ACHN (cell line): ENCODE data around the gene RAB3B.
"Not testable (repeated sequence)": the region's sequence is repeated elsewhere in the genome, so short reads cannot be mapped to it uniquely, and the experiment has no call there.

Source experiments
- DNase-seq: peaks from one replicate; pipeline ENCODE4 v3.0.0-alpha.2; 2015
- in situ Hi-C: cut with HindIII; loops from 2 replicates; pipeline ENCODE4 v1.10.0; 2017; ENCODE audit warnings: low sequenced_read_pairs, low pct_ligation_motif_present, low pct_unique_long_range_greater_than_20kb

RAB3B gene

GRCh38 chr1:51998701-51999100, 8.2 kb upstream of the RAB3B start:
- no peak for DNase-seq
- in situ Hi-C loops, result no loop called here

GRCh38 chr1:51997974-51998382, 7.5 kb upstream of the RAB3B start:
- in situ Hi-C loops, result no loop called here
- no peak for DNase-seq

- DNase-seq, result no peak
Measured at GRCh38 chr1:51989582-51990477, 670 bp downstream of the RAB3B start.

GRCh38 chr1:51988254-51988653, 2.2 kb downstream of the RAB3B start:
- DNase-seq, result no peak
- in situ Hi-C loops, result no loop called here

More at GRCh38 chr1:51989582-51990477, 670 bp downstream of the RAB3B start:
- in situ Hi-C loops, result no loop called here

- DNase-seq, result no peak
- in situ Hi-C loops, result no loop called here
Measured at GRCh38 chr1:51986718-51987117, 3.8 kb downstream of the RAB3B start.

GRCh38 chr1:51982161-51982560, 8.3 kb downstream of the RAB3B start:
- in situ Hi-C loops, result no loop called here
- DNase-seq, result no peak

GRCh38 chr1:51981555-51981954, 8.9 kb downstream of the RAB3B start:
- in situ Hi-C loops, result no loop called here
- no peak for DNase-seq

- DNase-seq, result no peak
- in situ Hi-C loops, result no loop called here
Measured at GRCh38 chr1:51978099-51978498, 12.4 kb downstream of the RAB3B start.

- DNase-seq, result no peak
- in situ Hi-C loops, result no loop called here
Measured at GRCh38 chr1:51976846-51977602, 13.5 kb downstream of the RAB3B start.

- DNase-seq, result no peak
- in situ Hi-C loops, result no loop called here
Measured at GRCh38 chr1:51973587-51974474, 16.7 kb downstream of the RAB3B start.

- in situ Hi-C loops, result no loop called here
- peak; percentile 28 for DNase-seq
Measured at GRCh38 chr1:51969038-51969705, 21.3 kb downstream of the RAB3B start.

- no peak for DNase-seq
- in situ Hi-C loops, result no loop called here
Measured at GRCh38 chr1:51968632-51969031, 21.9 kb downstream of the RAB3B start.

GRCh38 chr1:51967213-51967791, 23.2 kb downstream of the RAB3B start:
- in situ Hi-C loops, result not testable (repeated sequence)

GRCh38 chr1:51966559-51966958, 23.9 kb downstream of the RAB3B start:
- no peak for DNase-seq
- in situ Hi-C loops, result no loop called here

More at GRCh38 chr1:51967213-51967791, 23.2 kb downstream of the RAB3B start:
- DNase-seq, result not testable (repeated sequence)

- in situ Hi-C loops, result no loop called here
Measured at GRCh38 chr1:51964309-51964696, 26.2 kb downstream of the RAB3B start.

GRCh38 chr1:51963592-51964308, 26.8 kb downstream of the RAB3B start:
- DNase-seq, result no peak
- in situ Hi-C loops, result no loop called here

More at GRCh38 chr1:51964309-51964696, 26.2 kb downstream of the RAB3B start:
- no peak for DNase-seq
